SKM-1 (cell line): Measurements from ENCODE around the gene ANO4.
"Not testable (repeated sequence)": the region's sequence is repeated elsewhere in the genome, so short reads cannot be mapped to it uniquely, and the experiment has no call there.

Experiments
- DNase-seq: peaks from one replicate; lab custom pipeline; 2025; ENCODE audit not compliant: unreplicated experiment; lab: John Stamatoyannopoulos, UW

Gene ANO4

DNA sequence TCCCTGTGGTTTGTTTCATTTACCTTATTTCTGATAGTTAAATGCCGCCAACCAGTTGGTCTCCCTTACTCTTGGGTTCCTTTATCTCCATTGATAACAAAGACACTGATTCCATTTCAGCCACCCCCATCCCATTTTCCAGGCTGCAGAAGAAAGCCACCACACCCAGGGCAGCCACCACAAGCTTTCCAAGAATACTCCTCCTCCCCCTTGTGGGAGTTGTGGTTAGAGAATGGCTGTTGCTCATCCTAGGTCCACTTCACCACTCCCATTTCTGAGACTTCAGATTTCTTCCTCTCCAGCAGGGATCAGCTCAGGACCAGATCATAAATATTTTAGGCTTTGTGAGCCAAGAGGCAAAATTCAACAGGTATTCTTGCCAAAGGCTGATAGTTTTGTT lies 73.9 kb downstream of the ANO4 start:
- no peak for DNase-seq

- no peak for DNase-seq
Measured at GRCh38 chr12:100871195-100871734, 76.7 kb downstream of the ANO4 start.

GRCh38 chr12:100875156-100875555 lies 80.6 kb downstream of the ANO4 start:
- no peak for DNase-seq

GRCh38 chr12:100875771-100876170 lies 81.2 kb downstream of the ANO4 start:
- no peak for DNase-seq

DNA sequence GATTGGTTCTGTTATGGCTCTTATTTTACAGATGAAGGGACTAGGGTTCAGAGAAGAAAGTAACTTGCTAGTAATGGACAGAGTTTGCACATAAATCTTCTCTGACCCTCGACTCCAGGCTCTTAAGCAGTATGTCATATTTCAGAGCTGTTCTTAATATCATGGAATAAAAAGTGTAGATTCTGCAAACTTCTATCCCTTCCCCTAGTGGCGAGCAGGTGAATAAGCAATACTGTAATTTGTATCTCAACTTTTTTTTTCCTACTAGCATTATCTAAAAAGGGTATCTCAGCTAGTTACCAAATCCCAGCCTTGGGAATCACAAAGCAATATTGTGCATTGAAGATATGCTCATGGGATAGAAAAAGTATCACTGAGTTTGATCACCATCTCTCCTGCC lies 83.2 kb downstream of the ANO4 start:
- DNase-seq, result no peak

DNA sequence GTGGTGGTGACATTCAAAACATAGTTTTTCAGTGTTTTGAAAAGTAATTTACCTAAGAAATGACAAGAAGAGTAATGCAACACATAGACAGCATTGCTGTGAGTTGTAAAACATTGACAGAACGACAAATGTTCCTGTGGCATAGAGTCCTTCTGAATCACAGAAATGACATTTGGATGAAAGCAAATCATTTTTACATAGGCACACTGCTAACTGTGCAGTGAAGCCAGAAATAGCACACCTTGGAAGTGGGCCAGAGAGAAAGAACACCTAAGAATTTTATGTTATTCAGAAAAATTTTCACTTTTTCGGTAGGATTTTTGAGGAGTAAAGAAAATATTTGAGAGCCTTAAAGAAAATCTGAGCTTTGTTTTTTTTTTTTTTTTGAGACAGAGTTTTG lies 100.6 kb downstream of the ANO4 start:
- DNase-seq, result no peak

DNA sequence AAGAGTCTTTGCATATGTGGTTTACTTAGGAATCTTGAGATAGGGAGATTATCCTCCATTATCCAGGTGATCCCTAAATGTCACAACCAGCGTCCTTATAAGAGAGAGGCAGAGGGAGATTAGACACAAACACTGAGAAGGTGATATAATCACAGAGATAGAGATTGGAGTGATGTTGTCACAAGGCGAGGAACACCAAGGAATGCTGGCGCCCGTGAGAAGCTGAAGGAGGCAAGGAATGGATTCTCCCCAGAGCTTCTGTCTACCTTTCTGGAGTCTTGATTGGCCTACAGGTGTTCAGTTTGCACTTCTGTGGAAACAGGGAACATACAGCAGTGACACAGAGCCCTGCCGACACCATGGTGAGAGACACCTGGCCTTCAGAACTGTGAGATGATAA lies 101.6 kb downstream of the ANO4 start:
- no peak for DNase-seq

DNA sequence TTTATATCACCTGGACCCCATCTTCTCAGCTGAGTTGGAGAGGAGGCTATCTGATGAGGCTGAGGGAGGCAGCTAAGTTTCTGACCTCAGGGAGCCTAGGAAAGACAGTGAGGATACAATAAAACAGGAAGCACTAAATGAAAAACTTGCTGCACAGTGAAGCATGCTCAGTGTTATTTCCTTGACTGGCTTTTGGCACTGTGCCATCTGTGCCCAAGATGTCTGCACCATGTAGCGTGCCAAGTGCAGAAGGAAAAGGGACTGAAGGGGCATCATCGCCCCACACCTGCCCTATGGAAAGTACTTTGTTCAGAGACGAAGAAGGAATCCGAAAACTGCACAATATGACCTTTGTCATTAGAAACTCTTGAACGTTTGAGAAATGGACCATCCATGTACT lies 102.7 kb downstream of the ANO4 start:
- DNase-seq, result no peak

- no peak for DNase-seq
Measured at GRCh38 chr12:100899301-100899700, 104.7 kb downstream of the ANO4 start.

- no peak for DNase-seq
Measured at GRCh38 chr12:100900808-100901207, 106.2 kb downstream of the ANO4 start.

GRCh38 chr12:100901266-100901665 lies 106.7 kb downstream of the ANO4 start:
- DNase-seq, result no peak

- DNase-seq, result no peak
Measured at GRCh38 chr12:100904270-100904669, 109.7 kb downstream of the ANO4 start.

GRCh38 chr12:100908501-100908900 lies 113.9 kb downstream of the ANO4 start:
- no peak for DNase-seq

GRCh38 chr12:100913872-100914592 lies 119.5 kb downstream of the ANO4 start:
- DNase-seq, result no peak

GRCh38 chr12:100919116-100919515 lies 124.5 kb downstream of the ANO4 start:
- no peak for DNase-seq

- DNase-seq, result no peak
Measured at GRCh38 chr12:100920493-100920892, 125.9 kb downstream of the ANO4 start.

DNA sequence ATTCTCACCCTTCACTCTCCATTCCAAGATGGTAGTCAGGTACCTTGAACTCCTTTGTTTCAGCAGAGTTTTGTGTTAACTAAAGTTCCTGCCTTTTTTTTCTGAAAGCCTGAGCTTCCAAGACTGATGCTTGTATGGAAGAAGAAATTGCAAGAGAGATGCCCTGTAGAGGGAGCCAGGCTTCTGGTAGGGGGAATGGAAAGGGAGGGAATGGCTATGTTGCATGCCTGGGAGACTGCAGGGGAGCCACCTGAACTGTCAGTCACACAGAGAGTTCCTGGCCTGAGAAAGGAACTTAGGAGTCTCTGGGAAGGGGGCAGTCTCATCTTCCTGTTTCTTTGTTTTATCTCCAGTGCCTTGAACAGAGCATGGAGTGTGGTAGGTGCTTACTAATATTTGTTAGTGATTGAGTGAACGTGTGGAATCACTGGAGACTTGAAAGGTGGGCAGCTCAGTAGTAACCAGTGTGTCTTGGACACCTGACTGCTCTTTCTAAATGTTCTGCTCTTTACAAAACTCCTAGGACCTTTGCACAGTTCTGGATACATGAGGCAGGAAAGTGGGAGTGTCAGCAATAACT lies 132.2 kb downstream of the ANO4 start:
- DNase-seq, result no peak

DNA sequence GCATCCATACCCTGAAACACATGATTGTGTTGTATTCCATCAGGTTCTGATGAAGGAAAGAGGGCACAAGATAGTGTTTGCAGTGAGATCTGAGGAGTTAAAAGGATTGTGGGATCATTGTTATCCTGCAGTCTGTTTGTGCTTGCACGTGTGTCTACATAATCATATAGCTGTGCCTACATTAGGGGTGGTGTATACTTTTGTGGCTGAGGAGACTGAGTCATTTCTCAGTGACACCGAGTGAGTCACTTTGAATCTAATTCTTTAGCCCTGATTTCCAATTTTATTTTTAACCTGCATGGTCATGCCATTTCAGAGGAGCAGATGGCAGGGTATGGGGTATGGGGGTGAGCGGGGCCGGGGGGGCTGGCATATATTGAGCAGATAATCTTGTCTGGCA lies 133.2 kb downstream of the ANO4 start:
- no peak for DNase-seq

GRCh38 chr12:100932571-100932970 lies 138.0 kb downstream of the ANO4 start:
- DNase-seq, result no peak

DNA sequence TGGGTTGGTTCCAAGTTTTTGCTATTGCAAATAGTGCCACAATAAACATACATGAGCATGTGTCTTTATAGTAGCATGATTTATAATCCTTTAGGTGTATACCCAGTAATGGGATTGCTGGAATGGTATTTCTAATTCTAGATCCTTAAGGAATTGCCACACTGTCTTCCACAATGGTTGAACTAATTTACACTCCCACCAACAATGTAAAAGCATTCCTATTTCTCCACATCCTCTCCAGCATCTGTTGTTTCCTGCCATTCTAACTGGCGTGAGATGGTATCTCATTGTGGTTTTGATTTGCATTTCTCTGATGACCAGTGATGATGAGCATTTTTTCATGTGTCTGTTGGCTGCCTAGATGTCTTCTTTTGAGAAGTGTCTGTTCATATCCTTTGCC lies 139.0 kb downstream of the ANO4 start:
- not testable (repeated sequence) for DNase-seq

DNA sequence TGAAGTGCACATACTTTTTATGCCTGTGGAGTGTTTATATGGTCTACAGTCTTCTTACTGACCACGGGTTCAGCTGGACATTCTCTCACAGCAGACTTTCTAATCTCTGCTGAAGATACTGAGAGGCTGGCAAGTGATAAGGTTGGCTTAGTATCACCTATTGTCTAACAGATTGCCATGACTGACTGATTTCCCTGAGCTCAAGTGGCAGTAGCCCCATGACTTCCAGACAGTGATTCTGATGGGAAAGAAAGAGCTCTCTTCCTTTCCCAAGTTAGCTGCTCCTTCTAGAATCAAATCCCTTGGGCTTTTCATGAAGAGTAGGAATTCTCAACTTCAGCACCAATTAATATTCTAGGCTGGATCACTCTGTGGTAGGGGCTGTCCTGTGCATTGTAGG lies 141.4 kb downstream of the ANO4 start:
- no peak for DNase-seq

DNA sequence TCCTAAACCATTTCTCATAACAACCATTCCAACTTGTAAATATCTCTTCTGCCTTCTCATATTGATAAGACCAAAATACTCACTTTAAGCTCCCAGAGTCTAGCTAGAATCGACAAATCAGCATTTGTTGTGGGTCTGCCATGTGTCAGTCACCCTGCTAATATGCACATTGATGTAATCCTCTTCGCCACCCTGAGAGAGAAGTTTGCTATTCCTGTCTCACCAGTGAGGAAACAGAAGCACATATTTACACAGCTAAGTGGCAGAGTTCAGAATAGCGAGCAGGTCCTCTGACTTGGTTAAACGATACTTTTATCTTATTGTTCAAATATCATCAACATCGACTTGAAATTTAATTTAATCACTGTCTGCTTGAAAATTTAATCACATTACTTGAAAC lies 142.1 kb downstream of the ANO4 start:
- DNase-seq, result no peak

DNA sequence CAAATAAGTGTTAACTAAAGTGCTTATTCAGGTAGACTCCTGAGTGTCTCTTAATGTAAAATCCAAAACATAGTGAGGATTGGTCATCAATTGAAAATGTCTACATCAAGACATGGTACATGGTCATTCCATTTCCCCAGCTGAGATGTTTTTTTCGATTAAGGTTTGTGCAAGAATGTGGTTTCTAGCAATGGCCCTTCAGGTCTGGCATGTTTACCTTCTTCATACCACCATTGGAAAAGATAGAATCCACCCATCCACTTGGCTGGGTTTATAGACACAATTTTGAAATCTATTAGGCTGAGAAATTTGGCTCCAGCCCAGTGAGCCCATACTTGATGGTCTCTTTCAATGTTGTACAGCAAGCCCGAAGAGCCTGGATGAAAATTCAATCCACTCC lies 145.9 kb downstream of the ANO4 start:
- no peak for DNase-seq
